K562 (cell line): ENCODE measurements around the gene CD79A. TPM values are rescaled to one million over a fixed set of nuclear protein-coding genes. Genes with fewer than 3 reads are reported as not detected.

Experiments used
- MBD2 ChIP-seq: sonication (generic); IDR thresholded peaks from 2 replicates; pipeline ENCODE4 v1.6.1; 2016; ENCODE audit warnings: low read depth, borderline replicate concordance
- VEZF1 ChIP-seq: fragments of 200-800 bp; sonication (Bioruptor generic); IDR thresholded peaks from 2 replicates; pipeline ENCODE4 v1.6.1; 2017; ENCODE audit warnings: missing genetic modification characterization, missing compliant biosample characterization
- ZBTB33 ChIP-seq: sonication (generic); formaldehyde crosslinking; IDR thresholded peaks from 2 replicates; pipeline ENCODE4 v1.8.1; 2023; ENCODE audit warnings: mild to moderate bottlenecking, missing genetic modification reagents
- ZNF23 ChIP-seq: fragments of 250-450 bp; sonication (Bioruptor Pico); IDR thresholded peaks from 2 replicates; pipeline ENCODE4 v1.4.0; 2020; ENCODE audit warnings: mild to moderate bottlenecking
- ZNF507 ChIP-seq: conservative IDR thresholded peaks from 2 replicates; pipeline ENCODE4 v1.6.1; 2017; ENCODE audit warnings: missing genetic modification characterization, missing compliant biosample characterization
- polyA plus RNA-seq, 8 experiments: library from polyadenylated mRNA; depleted of rRNA in 4 of 8; stranded (reverse) in 5 of 8; unstranded in 3 of 8; fragments of >200 nt; fragmentation: Nextera tagmentation in 2 of 8; fragmentation: Illumina TruSeq in 1 of 8; extraction: Ambion mirVana in 2 of 8; extraction: Trizol in 1 of 8; gene quantifications; 2 replicates each; pipeline versions ENCODE4 v1.2.1 to v1.2.3, GENCODE V29; 2011 to 2014; ENCODE audit warnings: inconsistent platforms in 1 of 8, missing spikeins in 1 of 8
- total RNA-seq, 7 experiments: library from RNA; depleted of rRNA in 6 of 7; stranded (reverse); fragments of >200 nt in 6 of 7; fragmentation: Illumina TruSeq in 2 of 7; extraction: Trizol in 2 of 7; gene quantifications; 2 replicates each; pipeline versions ENCODE4 v1.2.1 to v1.2.3, GENCODE V29; 2011 to 2021; ENCODE audit warnings: low replicate concordance in 1 of 7
- TF ChIP-seq, protein P1 (sequence below): sonication (generic); formaldehyde crosslinking; IDR thresholded peaks from 2 replicates; pipeline ENCODE4 v1.8.1; 2023; ENCODE audit warnings: missing genetic modification reagents, mild to moderate bottlenecking, borderline replicate concordance
- TF ChIP-seq, protein P2 (sequence below): fragments of 450-650 bp; IDR thresholded peaks from 2 replicates; pipeline ENCODE4 v1.6.1; 2016; ENCODE audit warnings: missing biosample characterization, missing genetic modification characterization
- TF ChIP-seq, protein P3 (sequence below), 2 experiments: IDR thresholded peaks in 1 of 2; conservative IDR thresholded peaks in 1 of 2; 2 replicates each; pipeline ENCODE4 v1.6.1; 2016; ENCODE audit warnings: low read depth in 2 of 2, mild to moderate bottlenecking in 1 of 2, missing compliant biosample characterization in 1 of 2, missing genetic modification characterization in 1 of 2, moderate library complexity in 1 of 2
- TF ChIP-seq, protein P4 (sequence below), 2 experiments: IDR thresholded peaks; 2 replicates each; pipeline ENCODE4 v1.6.1; 2011; ENCODE audit warnings: borderline replicate concordance in 1 of 2, control low read depth in 1 of 2, low read depth in 1 of 2, low read length in 1 of 2, mild to moderate bottlenecking in 1 of 2, mixed read lengths in 1 of 2, moderate library complexity in 1 of 2; ENCODE audit not compliant: insufficient read depth in 1 of 2, insufficient read length in 1 of 2, poor library complexity in 1 of 2, severe bottlenecking in 1 of 2; ENCODE audit errors: extremely low read depth in 1 of 2

Gene CD79A
- total and polyA plus RNA-seq, 9 of the 15 experiments (the other 6 are each of a cell fraction or from before 2014, with no cell fraction given) = 0.04 to 0.72 (median 0.17) TPM; not detected in 3

DNA sequence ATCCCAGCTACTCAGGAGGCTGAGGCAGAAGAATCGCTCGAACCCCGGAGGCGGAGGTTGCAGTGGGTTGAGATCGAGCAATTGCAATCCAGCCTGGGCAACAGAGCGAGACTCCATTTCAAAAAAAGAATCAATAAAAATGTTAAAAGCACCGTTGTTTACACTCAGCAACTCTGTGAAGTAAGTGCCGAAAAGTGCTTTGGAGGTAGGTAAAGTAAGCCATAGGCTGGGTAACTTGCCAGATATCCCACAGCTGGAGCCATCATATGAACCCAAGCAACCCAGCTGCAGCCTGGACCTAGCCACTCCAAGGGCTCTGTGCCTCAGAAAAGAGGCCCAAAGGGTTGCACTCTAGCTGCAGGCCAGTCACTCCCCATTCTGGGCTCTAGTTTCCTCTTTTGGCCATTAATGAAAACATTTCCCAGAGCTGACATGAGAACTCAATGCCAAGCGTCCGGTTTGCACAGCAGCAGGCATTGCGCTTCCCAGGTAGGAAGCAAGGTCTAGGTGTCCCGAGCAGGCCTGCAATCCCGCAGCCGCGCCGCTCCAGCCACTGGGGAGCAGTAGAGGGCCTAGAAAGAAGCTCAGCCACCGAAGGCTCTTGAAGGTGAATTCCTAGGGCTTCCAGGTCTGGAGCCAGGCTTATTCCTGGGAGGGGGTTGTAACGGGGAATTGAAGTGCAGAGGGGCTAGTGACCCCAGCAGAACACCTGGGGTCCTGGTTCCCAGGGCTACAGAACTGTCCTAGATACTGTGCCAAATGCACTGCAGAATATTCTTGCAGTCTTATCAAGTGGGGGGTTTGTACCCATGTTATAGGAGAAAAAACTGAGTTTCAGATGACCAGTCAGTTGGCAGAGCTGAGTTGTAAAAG is 4.1 kb upstream of the CD79A start (continued):
- TF ChIP-seq ZBTB33 (CRISPR knock-in tag) = no peak
- TF ChIP-seq ZNF507 (tag) = no peak
- TF ChIP-seq ZNF23 = no peak
- no peak for TF ChIP-seq VEZF1 (CRISPR knock-in tag)
- TF ChIP-seq, protein P1, sequence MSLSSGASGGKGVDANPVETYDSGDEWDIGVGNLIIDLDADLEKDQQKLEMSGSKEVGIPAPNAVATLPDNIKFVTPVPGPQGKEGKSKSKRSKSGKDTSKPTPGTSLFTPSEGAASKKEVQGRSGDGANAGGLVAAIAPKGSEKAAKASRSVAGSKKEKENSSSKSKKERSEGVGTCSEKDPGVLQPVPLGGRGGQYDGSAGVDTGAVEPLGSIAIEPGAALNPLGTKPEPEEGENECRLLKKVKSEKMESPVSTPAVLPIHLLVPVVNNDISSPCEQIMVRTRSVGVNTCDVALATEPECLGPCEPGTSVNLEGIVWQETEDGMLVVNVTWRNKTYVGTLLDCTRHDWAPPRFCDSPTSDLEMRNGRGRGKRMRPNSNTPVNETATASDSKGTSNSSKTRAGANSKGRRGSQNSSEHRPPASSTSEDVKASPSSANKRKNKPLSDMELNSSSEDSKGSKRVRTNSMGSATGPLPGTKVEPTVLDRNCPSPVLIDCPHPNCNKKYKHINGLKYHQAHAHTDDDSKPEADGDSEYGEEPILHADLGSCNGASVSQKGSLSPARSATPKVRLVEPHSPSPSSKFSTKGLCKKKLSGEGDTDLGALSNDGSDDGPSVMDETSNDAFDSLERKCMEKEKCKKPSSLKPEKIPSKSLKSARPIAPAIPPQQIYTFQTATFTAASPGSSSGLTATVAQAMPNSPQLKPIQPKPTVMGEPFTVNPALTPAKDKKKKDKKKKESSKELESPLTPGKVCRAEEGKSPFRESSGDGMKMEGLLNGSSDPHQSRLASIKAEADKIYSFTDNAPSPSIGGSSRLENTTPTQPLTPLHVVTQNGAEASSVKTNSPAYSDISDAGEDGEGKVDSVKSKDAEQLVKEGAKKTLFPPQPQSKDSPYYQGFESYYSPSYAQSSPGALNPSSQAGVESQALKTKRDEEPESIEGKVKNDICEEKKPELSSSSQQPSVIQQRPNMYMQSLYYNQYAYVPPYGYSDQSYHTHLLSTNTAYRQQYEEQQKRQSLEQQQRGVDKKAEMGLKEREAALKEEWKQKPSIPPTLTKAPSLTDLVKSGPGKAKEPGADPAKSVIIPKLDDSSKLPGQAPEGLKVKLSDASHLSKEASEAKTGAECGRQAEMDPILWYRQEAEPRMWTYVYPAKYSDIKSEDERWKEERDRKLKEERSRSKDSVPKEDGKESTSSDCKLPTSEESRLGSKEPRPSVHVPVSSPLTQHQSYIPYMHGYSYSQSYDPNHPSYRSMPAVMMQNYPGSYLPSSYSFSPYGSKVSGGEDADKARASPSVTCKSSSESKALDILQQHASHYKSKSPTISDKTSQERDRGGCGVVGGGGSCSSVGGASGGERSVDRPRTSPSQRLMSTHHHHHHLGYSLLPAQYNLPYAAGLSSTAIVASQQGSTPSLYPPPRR (CRISPR knock-in tag) = no peak
- TF ChIP-seq MBD2 = no peak
- TF ChIP-seq, protein P2, sequence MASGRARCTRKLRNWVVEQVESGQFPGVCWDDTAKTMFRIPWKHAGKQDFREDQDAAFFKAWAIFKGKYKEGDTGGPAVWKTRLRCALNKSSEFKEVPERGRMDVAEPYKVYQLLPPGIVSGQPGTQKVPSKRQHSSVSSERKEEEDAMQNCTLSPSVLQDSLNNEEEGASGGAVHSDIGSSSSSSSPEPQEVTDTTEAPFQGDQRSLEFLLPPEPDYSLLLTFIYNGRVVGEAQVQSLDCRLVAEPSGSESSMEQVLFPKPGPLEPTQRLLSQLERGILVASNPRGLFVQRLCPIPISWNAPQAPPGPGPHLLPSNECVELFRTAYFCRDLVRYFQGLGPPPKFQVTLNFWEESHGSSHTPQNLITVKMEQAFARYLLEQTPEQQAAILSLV (tag) = no peak
- TF ChIP-seq, protein P3, sequence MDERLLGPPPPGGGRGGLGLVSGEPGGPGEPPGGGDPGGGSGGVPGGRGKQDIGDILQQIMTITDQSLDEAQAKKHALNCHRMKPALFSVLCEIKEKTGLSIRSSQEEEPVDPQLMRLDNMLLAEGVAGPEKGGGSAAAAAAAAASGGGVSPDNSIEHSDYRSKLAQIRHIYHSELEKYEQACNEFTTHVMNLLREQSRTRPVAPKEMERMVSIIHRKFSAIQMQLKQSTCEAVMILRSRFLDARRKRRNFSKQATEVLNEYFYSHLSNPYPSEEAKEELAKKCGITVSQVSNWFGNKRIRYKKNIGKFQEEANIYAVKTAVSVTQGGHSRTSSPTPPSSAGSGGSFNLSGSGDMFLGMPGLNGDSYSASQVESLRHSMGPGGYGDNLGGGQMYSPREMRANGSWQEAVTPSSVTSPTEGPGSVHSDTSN (CRISPR knock-in tag; IDR thresholded peaks at IDR 0.05; ENCODE audit: low read depth) = no peak
- TF ChIP-seq, protein P3 (tag; conservative IDR thresholded peaks at IDR 0.05; ENCODE audit: low read depth) = no peak
- TF ChIP-seq, protein P4, sequence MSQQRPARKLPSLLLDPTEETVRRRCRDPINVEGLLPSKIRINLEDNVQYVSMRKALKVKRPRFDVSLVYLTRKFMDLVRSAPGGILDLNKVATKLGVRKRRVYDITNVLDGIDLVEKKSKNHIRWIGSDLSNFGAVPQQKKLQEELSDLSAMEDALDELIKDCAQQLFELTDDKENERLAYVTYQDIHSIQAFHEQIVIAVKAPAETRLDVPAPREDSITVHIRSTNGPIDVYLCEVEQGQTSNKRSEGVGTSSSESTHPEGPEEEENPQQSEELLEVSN (IDR thresholded peaks at IDR 0.05; ENCODE audit: borderline replicate concordance in 1 of 2, extremely low read depth in 1 of 2, insufficient read depth in 1 of 2, insufficient read length in 1 of 2, low read depth in 1 of 2, low read length in 1 of 2, poor library complexity in 1 of 2, severe bottlenecking in 1 of 2) = no peak
